ENCODE measurements around the gene WASHC1. TPM values are rescaled to one million over a fixed set of nuclear protein-coding genes. Genes with fewer than 3 reads are reported as not detected.
"Not testable (repeated sequence)": the region's sequence is repeated elsewhere in the genome, so short reads cannot be mapped to it uniquely, and the experiment has no call there.

WASHC1 gene
- total and polyA plus RNA-seq, 2 of the 13 experiments (the other 11 are each of a cell fraction or from before 2014, with no cell fraction given), result 10.9 to 13.0 TPM

GRCh38 chr9:73900-74525 is 44.8 kb upstream of the WASHC1 start:
- H3K4me2 ChIP-seq (ENCODE audit: low read depth, low read length), result 0 out of 2 replicates have a peak overlapping the region, but pooled peaks have one; percentile 32
- whole genome bisulfite sequencing (ENCODE audit: low lambda C conversion rate), result 4% methylated on average over 8 of the region's 18 CpGs
- H3K79me2 ChIP-seq (ENCODE audit: insufficient read depth, low read length); DNase-seq (ENCODE audit: low spot score); in situ Hi-C loops (cut with HindIII; ENCODE audit: extremely low pct_ligation_motif_present, low pct_unique_long_range_greater_than_20kb); H3K9ac ChIP-seq (ENCODE audit: insufficient read depth, low read depth, low read length); BruUV-seq (replicated peaks); FAIRE-seq; H2AFZ ChIP-seq (ENCODE audit: low read length); H4K20me1 ChIP-seq (ENCODE audit: insufficient read depth, low read length); POLR2A ChIA-PET; H3K4me1 ChIP-seq (ENCODE audit: insufficient read depth, low read length); intact Hi-C loops (cut with micrococcal nuclease; ENCODE audit: unreplicated experiment); H3K27ac ChIP-seq (ENCODE audit: extremely low read length, insufficient read depth, low read length); H3K27me3 ChIP-seq (ENCODE audit: control insufficient read depth in 1 of 2, insufficient read depth in 2 of 2, low read length in 2 of 2); H3K9me3 ChIP-seq (ENCODE audit: low read length); CTCF ChIA-PET (ENCODE audit: low intra/inter-chr PET ratio, low total read pairs); H3K36me3 ChIP-seq (replicated peaks in 1 of 2; ENCODE audit: control insufficient read depth in 1 of 2, insufficient read depth in 2 of 2, low read length in 2 of 2): not testable (repeated sequence)
- 0 out of 3 replicates have a peak, but pooled peaks have one; percentile 16 for ATAC-seq
- peak overlapping the region in 1 of 3 experiments; percentile 48; a peak in 1 of 6 replicates for H3K4me3 ChIP-seq (replicated peaks in 1 of 3; ENCODE audit: insufficient read depth in 1 of 3, low read depth in 2 of 3, low read length in 3 of 3)

GRCh38 chr9:73076-73899 is 44.0 kb upstream of the WASHC1 start:
- FAIRE-seq; intact Hi-C loops (cut with micrococcal nuclease; ENCODE audit: unreplicated experiment); H3K9me3 ChIP-seq (ENCODE audit: low read length); POLR2A ChIA-PET; DNase-seq (ENCODE audit: low spot score); CTCF ChIA-PET (ENCODE audit: low intra/inter-chr PET ratio, low total read pairs); H4K20me1 ChIP-seq (ENCODE audit: insufficient read depth, low read length); BruUV-seq (replicated peaks); H3K27ac ChIP-seq (ENCODE audit: extremely low read length, insufficient read depth, low read length); H3K4me1 ChIP-seq (ENCODE audit: insufficient read depth, low read length); H2AFZ ChIP-seq (ENCODE audit: low read length); H3K79me2 ChIP-seq (ENCODE audit: insufficient read depth, low read length); H3K27me3 ChIP-seq (ENCODE audit: control insufficient read depth in 1 of 2, insufficient read depth in 2 of 2, low read length in 2 of 2); H3K9ac ChIP-seq (ENCODE audit: insufficient read depth, low read depth, low read length); in situ Hi-C loops (cut with HindIII; ENCODE audit: extremely low pct_ligation_motif_present, low pct_unique_long_range_greater_than_20kb); H3K36me3 ChIP-seq (replicated peaks in 1 of 2; ENCODE audit: control insufficient read depth in 1 of 2, insufficient read depth in 2 of 2, low read length in 2 of 2): not testable (repeated sequence)
- WGBS (ENCODE audit: low lambda C conversion rate), result 11% methylated on average over 3 of the region's 109 CpGs
- H3K4me3 ChIP-seq (replicated peaks in 1 of 3; ENCODE audit: insufficient read depth in 1 of 3, low read depth in 2 of 3, low read length in 3 of 3), result peak overlapping the region in 2 of 3 experiments; percentile 28 to 48; a peak in 3 of 6 replicates
- peak overlapping the region; percentile 32; the same call in 1 of the 2 replicates for H3K4me2 ChIP-seq (ENCODE audit: low read depth, low read length)
- ATAC-seq, result peak; percentile 93
- TF ChIP-seq MTF2 (CRISPR knock-in tag; IDR thresholded peaks at IDR 0.05; ENCODE audit: borderline replicate concordance) (peak; percentile 26; the same call in 1 of the 2 replicates), ZNF777 (CRISPR knock-in tag; IDR thresholded peaks at IDR 0.05) (peak; percentile 94)

Measured in HepG2 (cell line).